Measurements from ENCODE around the gene SLC8B1.
A peak's percentile ranks its signal among the peaks of the same experiment; 100 is the strongest.
"Not testable (repeated sequence)": the region's sequence is repeated elsewhere in the genome, so short reads cannot be mapped to it uniquely, and the experiment has no call there.

Gene SLC8B1

DNA sequence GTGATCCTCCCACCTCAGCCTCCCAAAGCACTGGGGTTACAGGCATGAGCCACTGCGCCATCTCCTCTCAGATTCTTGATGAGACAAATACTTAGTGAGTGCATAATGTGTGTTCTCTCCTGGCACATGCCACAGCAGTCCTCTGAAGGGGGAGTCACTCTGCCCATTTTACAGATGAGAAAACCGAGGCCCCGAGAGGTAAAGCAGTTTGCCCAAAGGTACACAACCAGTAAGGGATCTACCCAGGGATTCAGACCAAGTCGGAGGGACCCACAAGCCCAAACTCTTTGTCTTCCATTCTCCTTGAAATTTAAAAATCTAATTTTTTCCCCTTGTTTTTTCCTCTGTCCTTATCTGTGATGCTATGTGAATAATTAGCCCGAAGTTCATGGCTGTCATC lies 29.8 kb upstream of the SLC8B1 start:
- TF ChIP-seq, protein P1, sequence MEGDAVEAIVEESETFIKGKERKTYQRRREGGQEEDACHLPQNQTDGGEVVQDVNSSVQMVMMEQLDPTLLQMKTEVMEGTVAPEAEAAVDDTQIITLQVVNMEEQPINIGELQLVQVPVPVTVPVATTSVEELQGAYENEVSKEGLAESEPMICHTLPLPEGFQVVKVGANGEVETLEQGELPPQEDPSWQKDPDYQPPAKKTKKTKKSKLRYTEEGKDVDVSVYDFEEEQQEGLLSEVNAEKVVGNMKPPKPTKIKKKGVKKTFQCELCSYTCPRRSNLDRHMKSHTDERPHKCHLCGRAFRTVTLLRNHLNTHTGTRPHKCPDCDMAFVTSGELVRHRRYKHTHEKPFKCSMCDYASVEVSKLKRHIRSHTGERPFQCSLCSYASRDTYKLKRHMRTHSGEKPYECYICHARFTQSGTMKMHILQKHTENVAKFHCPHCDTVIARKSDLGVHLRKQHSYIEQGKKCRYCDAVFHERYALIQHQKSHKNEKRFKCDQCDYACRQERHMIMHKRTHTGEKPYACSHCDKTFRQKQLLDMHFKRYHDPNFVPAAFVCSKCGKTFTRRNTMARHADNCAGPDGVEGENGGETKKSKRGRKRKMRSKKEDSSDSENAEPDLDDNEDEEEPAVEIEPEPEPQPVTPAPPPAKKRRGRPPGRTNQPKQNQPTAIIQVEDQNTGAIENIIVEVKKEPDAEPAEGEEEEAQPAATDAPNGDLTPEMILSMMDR (conservative IDR thresholded peaks at IDR 0.05): no peak
- no peak overlapping the region for H3K27ac ChIP-seq

DNA sequence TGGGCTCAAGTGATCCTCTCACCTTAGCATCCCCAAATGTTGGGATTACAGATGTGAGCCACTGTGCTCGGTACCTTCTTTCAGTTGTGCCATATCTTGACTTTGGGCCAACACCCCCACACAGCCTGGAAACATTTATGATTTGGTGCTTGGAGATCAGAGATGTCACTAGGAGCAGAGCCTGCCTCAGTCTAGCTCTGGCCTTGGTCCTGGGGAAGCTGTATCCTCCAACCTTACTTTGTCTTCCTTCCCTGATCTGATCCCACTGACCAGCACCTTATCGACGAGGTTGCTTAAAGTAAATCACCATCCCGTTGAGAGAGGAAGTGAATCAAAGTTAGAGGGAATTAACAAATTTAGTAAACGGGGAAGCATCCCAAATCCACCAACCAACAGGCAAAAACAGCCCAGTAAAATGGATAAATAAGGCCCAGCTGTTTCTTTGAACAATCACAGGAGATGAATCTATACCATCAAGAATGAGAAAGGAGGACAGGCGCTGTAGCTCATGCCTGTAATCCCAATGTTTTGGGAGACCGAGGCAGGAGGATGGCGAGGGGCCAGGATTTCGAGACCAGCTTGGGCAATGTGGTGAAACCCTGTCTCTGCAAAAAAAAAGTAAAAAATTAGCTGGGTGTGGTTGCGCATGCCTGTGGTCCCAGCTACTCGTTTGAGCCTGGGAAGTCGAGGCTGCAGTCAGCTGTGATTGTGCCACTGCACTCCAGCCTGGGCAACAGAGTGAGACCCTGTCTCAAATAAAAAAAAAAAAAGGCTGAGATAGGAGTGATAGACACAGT lies 26.9 kb upstream of the SLC8B1 start:
- H3K27ac ChIP-seq: no peak overlapping the region
- TF ChIP-seq, protein P1 (conservative IDR thresholded peaks at IDR 0.05): no peak

DNA sequence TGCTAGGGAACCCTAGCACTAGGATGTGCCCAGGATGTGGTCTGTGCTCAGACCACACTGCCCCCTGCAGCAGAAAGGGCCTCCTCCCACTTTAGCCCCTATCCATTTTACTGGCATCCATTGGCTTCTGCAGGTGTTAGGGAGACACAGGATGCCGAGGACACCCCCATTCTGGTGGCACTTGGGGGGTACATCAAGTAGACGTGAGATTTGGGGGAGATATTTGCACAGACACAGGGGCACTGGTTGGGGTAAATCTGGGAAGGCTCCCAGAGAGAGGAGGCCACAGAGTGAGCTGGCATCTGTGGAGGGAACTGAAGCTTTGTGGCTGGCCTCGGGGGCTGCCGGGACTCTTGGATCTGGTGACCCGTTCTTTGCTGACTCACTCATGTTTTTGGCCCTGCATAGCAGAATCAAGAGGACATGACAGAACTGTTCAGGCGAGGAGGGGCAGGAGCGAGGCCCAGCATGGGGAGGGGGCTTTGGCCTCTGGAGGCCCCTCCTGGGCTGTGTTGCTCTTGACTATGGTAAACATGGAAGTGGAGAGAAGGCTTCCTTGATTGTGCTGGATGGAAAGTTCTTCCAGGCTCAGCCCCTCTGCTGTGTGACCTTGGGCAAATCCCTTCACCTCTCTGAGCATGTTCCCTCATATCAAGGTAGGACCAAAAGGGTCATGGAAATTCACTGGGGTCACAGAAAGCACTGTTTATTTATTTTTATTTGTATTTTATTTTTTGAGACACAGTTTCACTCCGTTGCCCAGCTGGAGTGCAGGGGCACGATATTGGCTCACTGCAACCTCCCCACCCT lies 25.2 kb upstream of the SLC8B1 start:
- TF ChIP-seq, protein P1 (conservative IDR thresholded peaks at IDR 0.05): 0 out of 2 replicates have a peak, but pooled peaks have one; percentile 6
- H3K27ac ChIP-seq: peak overlapping the region; percentile 86

DNA sequence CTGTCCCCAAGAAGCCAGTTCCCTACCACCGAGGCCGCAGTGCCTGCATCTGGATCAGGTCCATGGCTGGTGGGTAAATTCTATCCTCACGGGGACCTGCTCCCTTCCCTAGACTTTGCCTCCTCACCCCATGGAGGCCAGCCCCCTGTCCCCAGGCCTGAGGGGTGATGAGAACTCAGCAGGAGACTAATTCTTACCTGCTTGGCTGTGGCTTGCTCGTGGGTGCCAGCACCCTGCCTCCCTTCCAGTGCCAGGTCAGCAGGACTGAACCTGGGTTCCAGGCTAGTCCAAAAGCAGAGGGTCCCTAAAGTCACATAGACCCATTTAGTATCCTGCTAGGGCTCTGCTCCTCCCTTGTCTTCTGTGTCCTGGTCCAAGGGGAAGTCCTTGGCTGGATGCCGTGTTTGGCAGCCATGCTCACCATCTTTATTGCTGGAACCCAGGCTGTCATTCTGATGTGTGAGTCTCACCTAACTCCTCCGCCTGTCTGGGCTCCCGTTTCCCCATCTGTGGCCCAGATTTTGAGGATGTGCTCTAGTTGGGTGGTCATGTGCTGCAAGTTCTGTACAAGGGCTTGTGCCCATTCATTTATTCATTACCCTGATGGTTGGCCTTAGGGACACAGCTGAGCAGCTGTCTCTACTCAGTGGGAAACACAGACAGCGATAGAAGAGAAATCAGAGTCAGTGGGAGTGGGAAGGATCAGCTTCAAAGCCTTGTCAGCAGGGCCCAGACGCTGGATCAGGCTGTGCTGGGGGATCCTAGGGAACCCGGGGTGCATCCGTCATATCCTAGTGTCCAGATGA lies 24.4 kb upstream of the SLC8B1 start:
- peak overlapping the region; percentile 86 for H3K27ac ChIP-seq
- TF ChIP-seq, protein P1 (conservative IDR thresholded peaks at IDR 0.05): no peak

DNA sequence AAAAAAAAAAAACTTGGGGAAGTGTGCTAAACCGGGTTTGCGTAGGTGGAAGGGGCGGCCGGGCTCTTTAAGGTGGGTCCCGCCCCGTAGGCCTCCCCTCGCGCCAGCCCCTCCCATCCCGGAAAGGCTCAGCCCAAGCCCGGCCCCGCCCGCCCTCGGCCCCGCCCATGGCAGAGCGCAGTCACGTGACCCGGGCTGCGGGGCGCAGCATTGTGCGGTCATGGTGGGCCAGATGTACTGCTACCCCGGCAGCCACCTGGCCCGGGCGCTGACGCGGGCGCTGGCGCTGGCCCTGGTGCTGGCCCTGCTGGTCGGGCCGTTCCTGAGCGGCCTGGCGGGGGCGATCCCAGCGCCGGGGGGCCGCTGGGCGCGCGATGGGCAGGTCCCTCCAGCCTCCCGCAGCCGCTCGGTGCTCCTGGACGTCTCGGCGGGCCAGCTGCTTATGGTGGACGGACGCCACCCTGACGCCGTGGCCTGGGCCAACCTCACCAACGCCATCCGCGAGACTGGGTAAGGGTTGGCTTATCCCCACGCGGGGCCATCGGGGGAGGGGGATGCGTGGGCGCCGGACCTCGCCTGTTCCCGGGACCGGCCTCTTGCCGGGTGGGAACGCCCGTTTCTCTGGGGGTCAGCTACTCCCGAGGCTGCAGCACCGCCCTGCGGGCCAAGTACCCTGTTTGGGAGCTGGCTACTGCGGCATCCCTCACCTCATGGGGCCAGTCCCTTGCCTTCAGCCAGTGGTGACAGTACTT lies 23.6 kb upstream of the SLC8B1 start, which contains the start of gene PLBD2:
TSS of gene PLBD2 (plus strand) at position 207 of the 752 bp plus-strand sequence. CDS start at position 221, 14 bp downstream.
- TF ChIP-seq, protein P1 (conservative IDR thresholded peaks at IDR 0.05): no peak
- peak within 1 kb of the TSS; percentile 86 for H3K27ac ChIP-seq

- not testable (repeated sequence) for H3K27ac ChIP-seq
Observed at GRCh38 chr12:113354192-113354591, 19.3 kb upstream of the SLC8B1 start.

- TF ChIP-seq, protein P1 (conservative IDR thresholded peaks at IDR 0.05): no peak
- H3K27ac ChIP-seq: no peak overlapping the region
Observed at GRCh38 chr12:113351089-113351488, 16.2 kb upstream of the SLC8B1 start.
